ENCODE measurements around the gene LRRC28. TPM values are rescaled to one million over a fixed set of nuclear protein-coding genes. Genes with fewer than 3 reads are reported as not detected.

LRRC28 gene
- total RNA-seq, 1 experiment from 2014 or later: 39.3 TPM

DNA sequence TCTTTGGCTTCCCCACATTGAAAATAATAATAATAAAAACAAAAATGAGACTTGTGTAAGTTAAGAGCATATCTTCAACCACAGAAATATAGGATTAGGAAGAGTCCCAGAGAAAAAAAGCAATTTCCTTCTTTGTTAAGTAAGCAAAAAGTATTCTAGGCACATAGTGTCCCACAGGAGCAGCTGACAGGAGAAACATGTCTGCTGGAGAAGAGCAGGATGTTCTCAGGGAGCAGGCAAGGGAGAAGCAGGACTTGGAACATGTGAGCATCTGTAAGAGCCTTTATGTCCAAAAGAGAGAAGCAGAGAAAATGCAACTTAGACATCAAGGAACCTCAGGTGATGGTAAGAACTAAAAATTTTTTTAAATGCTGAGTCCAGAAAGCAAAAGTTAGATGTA lies 40.9 kb upstream of the LRRC28 start:
- no peaks in the 10 kb centered on the region for H3K36me3 ChIP-seq (ENCODE audit: control insufficient read depth, insufficient read depth, low read length)
- BruUV-seq (replicated peaks): no TSS peak
- H3K4me1 ChIP-seq (ENCODE audit: control insufficient read depth, insufficient read depth, low read length): no peaks in the 10 kb centered on the region
- intact Hi-C loops (cut with micrococcal nuclease; ENCODE audit: unreplicated experiment) (no loop called here), in situ Hi-C loops (cut with HindIII; ENCODE audit: low pct_unique_long_range_greater_than_20kb, low sequenced_read_pairs) (no loop called here)
- TF ChIP-seq TCF7L2 (IDR thresholded peaks at IDR 0.05; ENCODE audit: low read depth, low read length) (no peak), SIN3A (IDR thresholded peaks at IDR 0.05; ENCODE audit: borderline replicate concordance, insufficient read depth, low read depth, low read length) (no peak), POLR2AphosphoS5 (IDR thresholded peaks at IDR 0.05; ENCODE audit: low read depth, low read length) (no peak)
- TF ChIP-seq, protein P1, sequence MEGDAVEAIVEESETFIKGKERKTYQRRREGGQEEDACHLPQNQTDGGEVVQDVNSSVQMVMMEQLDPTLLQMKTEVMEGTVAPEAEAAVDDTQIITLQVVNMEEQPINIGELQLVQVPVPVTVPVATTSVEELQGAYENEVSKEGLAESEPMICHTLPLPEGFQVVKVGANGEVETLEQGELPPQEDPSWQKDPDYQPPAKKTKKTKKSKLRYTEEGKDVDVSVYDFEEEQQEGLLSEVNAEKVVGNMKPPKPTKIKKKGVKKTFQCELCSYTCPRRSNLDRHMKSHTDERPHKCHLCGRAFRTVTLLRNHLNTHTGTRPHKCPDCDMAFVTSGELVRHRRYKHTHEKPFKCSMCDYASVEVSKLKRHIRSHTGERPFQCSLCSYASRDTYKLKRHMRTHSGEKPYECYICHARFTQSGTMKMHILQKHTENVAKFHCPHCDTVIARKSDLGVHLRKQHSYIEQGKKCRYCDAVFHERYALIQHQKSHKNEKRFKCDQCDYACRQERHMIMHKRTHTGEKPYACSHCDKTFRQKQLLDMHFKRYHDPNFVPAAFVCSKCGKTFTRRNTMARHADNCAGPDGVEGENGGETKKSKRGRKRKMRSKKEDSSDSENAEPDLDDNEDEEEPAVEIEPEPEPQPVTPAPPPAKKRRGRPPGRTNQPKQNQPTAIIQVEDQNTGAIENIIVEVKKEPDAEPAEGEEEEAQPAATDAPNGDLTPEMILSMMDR (IDR thresholded peaks at IDR 0.05): no peak
- TF ChIP-seq, protein P2, sequence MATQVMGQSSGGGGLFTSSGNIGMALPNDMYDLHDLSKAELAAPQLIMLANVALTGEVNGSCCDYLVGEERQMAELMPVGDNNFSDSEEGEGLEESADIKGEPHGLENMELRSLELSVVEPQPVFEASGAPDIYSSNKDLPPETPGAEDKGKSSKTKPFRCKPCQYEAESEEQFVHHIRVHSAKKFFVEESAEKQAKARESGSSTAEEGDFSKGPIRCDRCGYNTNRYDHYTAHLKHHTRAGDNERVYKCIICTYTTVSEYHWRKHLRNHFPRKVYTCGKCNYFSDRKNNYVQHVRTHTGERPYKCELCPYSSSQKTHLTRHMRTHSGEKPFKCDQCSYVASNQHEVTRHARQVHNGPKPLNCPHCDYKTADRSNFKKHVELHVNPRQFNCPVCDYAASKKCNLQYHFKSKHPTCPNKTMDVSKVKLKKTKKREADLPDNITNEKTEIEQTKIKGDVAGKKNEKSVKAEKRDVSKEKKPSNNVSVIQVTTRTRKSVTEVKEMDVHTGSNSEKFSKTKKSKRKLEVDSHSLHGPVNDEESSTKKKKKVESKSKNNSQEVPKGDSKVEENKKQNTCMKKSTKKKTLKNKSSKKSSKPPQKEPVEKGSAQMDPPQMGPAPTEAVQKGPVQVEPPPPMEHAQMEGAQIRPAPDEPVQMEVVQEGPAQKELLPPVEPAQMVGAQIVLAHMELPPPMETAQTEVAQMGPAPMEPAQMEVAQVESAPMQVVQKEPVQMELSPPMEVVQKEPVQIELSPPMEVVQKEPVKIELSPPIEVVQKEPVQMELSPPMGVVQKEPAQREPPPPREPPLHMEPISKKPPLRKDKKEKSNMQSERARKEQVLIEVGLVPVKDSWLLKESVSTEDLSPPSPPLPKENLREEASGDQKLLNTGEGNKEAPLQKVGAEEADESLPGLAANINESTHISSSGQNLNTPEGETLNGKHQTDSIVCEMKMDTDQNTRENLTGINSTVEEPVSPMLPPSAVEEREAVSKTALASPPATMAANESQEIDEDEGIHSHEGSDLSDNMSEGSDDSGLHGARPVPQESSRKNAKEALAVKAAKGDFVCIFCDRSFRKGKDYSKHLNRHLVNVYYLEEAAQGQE (IDR thresholded peaks at IDR 0.05; ENCODE audit: insufficient read depth in 1 of 2, low read depth in 2 of 2, low read length in 1 of 2): no peak
- POLR2A ChIA-PET: no interaction called here
- no peak for ATAC-seq
- DNase-seq (ENCODE audit: low read depth, low spot score): no peak
- H3K27me3 ChIP-seq (ENCODE audit: control insufficient read depth, insufficient read depth, low read length): no peaks in the 10 kb centered on the region
- no peaks in the 10 kb centered on the region for H3K9me3 ChIP-seq (ENCODE audit: control insufficient read depth, insufficient read depth, low read depth, low read length)
- CTCF ChIA-PET: no interaction called here
- H3K27ac ChIP-seq (ENCODE audit: low read length): no peak overlapping the region
- H3K4me3 ChIP-seq (ENCODE audit: low read depth in 2 of 2, low read length in 2 of 2): no peak overlapping the region

DNA sequence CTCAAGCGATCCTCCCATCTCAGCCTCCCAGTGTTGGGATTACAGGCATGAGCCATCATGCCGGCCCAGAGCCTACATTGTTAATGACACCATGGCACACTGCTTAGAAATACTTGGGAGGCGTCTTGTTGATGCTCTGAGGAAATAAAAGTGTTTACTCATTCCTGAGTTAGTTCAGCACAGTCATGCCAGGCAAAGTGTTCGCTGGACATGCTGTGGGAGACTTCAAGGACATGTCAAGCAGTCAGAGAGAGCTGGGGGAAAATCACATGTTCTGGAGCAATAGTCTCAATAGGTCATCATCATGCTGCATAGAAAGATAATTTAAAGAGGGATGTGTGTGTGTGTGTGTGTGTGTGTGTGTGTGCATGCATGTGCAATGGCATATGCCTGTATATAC lies 39.4 kb upstream of the LRRC28 start:
- in situ Hi-C loops (cut with HindIII; ENCODE audit: low pct_unique_long_range_greater_than_20kb, low sequenced_read_pairs): no loop called here
- POLR2A ChIA-PET: no interaction called here
- H3K36me3 ChIP-seq (ENCODE audit: control insufficient read depth, insufficient read depth, low read length): no peaks in the 10 kb centered on the region
- H3K9me3 ChIP-seq (ENCODE audit: control insufficient read depth, insufficient read depth, low read depth, low read length): no peaks in the 10 kb centered on the region
- H3K27me3 ChIP-seq (ENCODE audit: control insufficient read depth, insufficient read depth, low read length): no peaks in the 10 kb centered on the region
- H3K4me3 ChIP-seq (ENCODE audit: low read depth in 2 of 2, low read length in 2 of 2): no peak overlapping the region
- H3K27ac ChIP-seq (ENCODE audit: low read length): no peak overlapping the region
- no peaks in the 10 kb centered on the region for H3K4me1 ChIP-seq (ENCODE audit: control insufficient read depth, insufficient read depth, low read length)
- BruUV-seq (replicated peaks): no TSS peak
- CTCF ChIA-PET: no interaction called here
- intact Hi-C loops (cut with micrococcal nuclease; ENCODE audit: unreplicated experiment): loop anchor here (2.0 kb wide), 1 partner anchor 111 kb away; no protein-coding TSS in a partner anchor
- DNase-seq (ENCODE audit: low read depth, low spot score): no peak
- TF ChIP-seq TCF7L2 (IDR thresholded peaks at IDR 0.05; ENCODE audit: low read depth, low read length): no peak
- ATAC-seq: no peak

DNA sequence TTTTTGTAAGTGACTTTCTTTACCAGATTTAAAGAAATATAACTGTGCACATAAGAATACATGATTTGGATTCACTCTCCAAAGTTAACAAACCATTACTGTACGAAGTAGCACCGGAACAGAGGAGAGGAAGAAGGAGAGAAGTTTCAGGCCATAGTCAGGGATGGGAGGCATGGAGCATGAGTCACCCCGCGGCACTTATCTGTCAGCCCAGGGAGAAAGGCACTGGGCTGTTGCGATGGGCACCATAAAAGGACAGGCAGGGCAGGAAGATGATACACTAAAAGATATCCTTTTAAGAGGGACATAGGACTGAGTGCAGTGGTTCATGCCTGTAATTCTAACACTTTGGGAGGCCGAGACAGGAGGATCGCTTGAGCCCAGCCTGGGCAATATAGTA lies 38.9 kb upstream of the LRRC28 start:
- no peaks in the 10 kb centered on the region for H3K4me1 ChIP-seq (ENCODE audit: control insufficient read depth, insufficient read depth, low read length)
- TF ChIP-seq TCF7L2 (IDR thresholded peaks at IDR 0.05; ENCODE audit: low read depth, low read length): no peak
- TF ChIP-seq, protein P2 (IDR thresholded peaks at IDR 0.05; ENCODE audit: insufficient read depth in 1 of 2, low read depth in 2 of 2, low read length in 1 of 2): no peak
- TF ChIP-seq SIN3A (IDR thresholded peaks at IDR 0.05; ENCODE audit: borderline replicate concordance, insufficient read depth, low read depth, low read length): no peak
- intact Hi-C loops (cut with micrococcal nuclease; ENCODE audit: unreplicated experiment) (loop anchor here (2.0 kb wide), 1 partner anchor 112 kb away; no protein-coding TSS in a partner anchor), in situ Hi-C loops (cut with HindIII; ENCODE audit: low pct_unique_long_range_greater_than_20kb, low sequenced_read_pairs) (no loop called here)
- ChIA-PET POLR2A (no interaction called here), CTCF (no interaction called here)
- H3K36me3 ChIP-seq (ENCODE audit: control insufficient read depth, insufficient read depth, low read length): no peaks in the 10 kb centered on the region
- ATAC-seq: no peak
- BruUV-seq (replicated peaks): no TSS peak
- no peak overlapping the region for H3K27ac ChIP-seq (ENCODE audit: low read length)
- DNase-seq (ENCODE audit: low read depth, low spot score): no peak
- H3K27me3 ChIP-seq (ENCODE audit: control insufficient read depth, insufficient read depth, low read length): no peaks in the 10 kb centered on the region
- H3K9me3 ChIP-seq (ENCODE audit: control insufficient read depth, insufficient read depth, low read depth, low read length): no peaks in the 10 kb centered on the region
- no peak overlapping the region for H3K4me3 ChIP-seq (ENCODE audit: low read depth in 2 of 2, low read length in 2 of 2)
